WTC11 (cell line): ENCODE data around the gene DCAF15.

Experiments
- ATF2 ChIP-seq: sonication (generic); formaldehyde crosslinking; IDR thresholded peaks from 2 replicates; pipeline ENCODE4 v1.8.1; 2022; ENCODE audit warnings: low read depth, missing genetic modification reagents, borderline replicate concordance
- ATF6 ChIP-seq: sonication (generic); formaldehyde crosslinking; IDR thresholded peaks from 2 replicates; pipeline ENCODE4 v1.8.1; 2023; ENCODE audit warnings: mild to moderate bottlenecking, missing genetic modification reagents
- CTCF ChIP-seq: fragments of 200-600 bp; IDR thresholded peaks from 2 replicates; pipeline ENCODE4 v1.8.0; 2022; ENCODE audit warnings: antibody characterized with exemption
- GABPB1 ChIP-seq: sonication (generic); formaldehyde crosslinking; IDR thresholded peaks from 2 replicates; pipeline ENCODE4 v1.8.1; 2023; ENCODE audit warnings: mild to moderate bottlenecking, missing genetic modification reagents
- NR1H2 ChIP-seq: sonication (generic); formaldehyde crosslinking; IDR thresholded peaks from 2 replicates; pipeline ENCODE4 v1.9.0; 2021; ENCODE audit warnings: mild to moderate bottlenecking, moderate library complexity, missing genetic modification reagents

- TF ChIP-seq ATF6 (CRISPR knock-in tag) (no peak), CTCF (no peak), ATF2 (CRISPR knock-in tag) (no peak), NR1H2 (CRISPR knock-in tag) (no peak), GABPB1 (CRISPR knock-in tag) (no peak)
Measured at GRCh38 chr19:13938301-13939064, 13.8 kb upstream of the DCAF15 start, which contains the start of gene PODNL1.
